Immature natural killer cell (primary cell): ENCODE results near the gene SLC16A7. TPM values are rescaled to one million over a fixed set of nuclear protein-coding genes. Genes with fewer than 3 reads are reported as not detected.

Experiments used
- DNase-seq, 3 donors: peaks; one replicate each; pipeline ENCODE4 v3.0.0; 2022; ENCODE audit warnings: mixed read lengths in 1 of 3
- H3K27ac Mint-ChIP-seq, 6 donors: one replicate each; pipeline ENCODE4 v1.8.0; 2020; ENCODE audit warnings: mixed read lengths in 6 of 6, mild to moderate bottlenecking in 5 of 6, inconsistent platforms in 4 of 6, moderate library complexity in 3 of 6
- H3K27me3 Mint-ChIP-seq, 3 donors: one replicate each; pipeline ENCODE4 v1.8.0; 2020 to 2021; ENCODE audit warnings: low read depth in 3 of 3, mild to moderate bottlenecking in 3 of 3, mixed read lengths in 3 of 3, moderate library complexity in 3 of 3, inconsistent platforms in 1 of 3
- H3K36me3 Mint-ChIP-seq, 3 donors: one replicate each; pipeline ENCODE4 v1.8.0; 2020; ENCODE audit warnings: mixed read lengths in 3 of 3, inconsistent platforms in 2 of 3, mild to moderate bottlenecking in 2 of 3
- H3K4me1 Mint-ChIP-seq, 2 donors: one replicate each; pipeline ENCODE4 v1.8.0; 2020; ENCODE audit warnings: inconsistent platforms in 2 of 2, mild to moderate bottlenecking in 2 of 2, mixed read lengths in 2 of 2, moderate library complexity in 1 of 2
- H3K4me3 Mint-ChIP-seq, 5 donors: one replicate each; pipeline ENCODE4 v1.8.0; 2020; ENCODE audit warnings: mild to moderate bottlenecking in 5 of 5, mixed read lengths in 5 of 5, inconsistent platforms in 3 of 5, moderate library complexity in 3 of 5
- H3K9me3 Mint-ChIP-seq, 6 donors: one replicate each; pipeline ENCODE4 v1.8.0; 2020; ENCODE audit warnings: mild to moderate bottlenecking in 6 of 6, mixed read lengths in 6 of 6, inconsistent platforms in 4 of 6, moderate library complexity in 3 of 6
- polyA plus RNA-seq, 3 donors: library from polyadenylated mRNA; unstranded; fragments of 300-500 nt; fragmentation: Illumina TruSeq; gene quantifications; one replicate each; pipeline ENCODE4 v1.2.3, GENCODE V29; 2021

The SLC16A7 gene
- polyA plus RNA-seq, 3 donors from 2014 or later: 16.1 to 24.3 (median 18.3) TPM

DNA sequence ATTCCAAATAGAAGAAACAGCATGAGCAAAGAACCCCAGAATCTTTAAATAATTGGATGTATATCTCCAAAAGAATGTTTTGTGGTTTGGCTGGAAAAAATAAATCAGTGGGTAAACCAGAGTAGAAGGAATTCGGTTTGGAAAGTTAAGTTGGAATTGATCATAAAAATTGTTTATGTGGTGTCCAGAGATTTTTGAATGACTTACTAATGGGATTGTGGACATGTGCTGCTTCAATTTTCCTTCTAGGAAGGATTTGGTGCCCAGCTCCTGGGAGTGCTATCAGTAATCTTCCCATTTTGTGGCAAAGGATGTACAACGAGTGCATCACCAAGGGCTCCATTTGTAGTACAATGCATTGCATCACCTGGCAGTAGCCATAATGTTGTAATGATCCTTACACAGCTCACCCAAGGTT lies 224.8 kb downstream of the SLC16A7 start:
- H3K27me3 Mint-ChIP-seq: peaks cover 1 to 2% (median 2%) of the 10 kb centered on the region in 3 donors
- H3K4me3 Mint-ChIP-seq: no peak overlapping the region
- H3K27ac Mint-ChIP-seq: no peak overlapping the region
- no peaks in the 10 kb centered on the region for H3K4me1 Mint-ChIP-seq
- H3K36me3 Mint-ChIP-seq: no peaks in the 10 kb centered on the region
- DNase-seq: no peak
- H3K9me3 Mint-ChIP-seq: peaks cover 0 to under 1% (median 0%) of the 10 kb centered on the region in 6 donors

DNA sequence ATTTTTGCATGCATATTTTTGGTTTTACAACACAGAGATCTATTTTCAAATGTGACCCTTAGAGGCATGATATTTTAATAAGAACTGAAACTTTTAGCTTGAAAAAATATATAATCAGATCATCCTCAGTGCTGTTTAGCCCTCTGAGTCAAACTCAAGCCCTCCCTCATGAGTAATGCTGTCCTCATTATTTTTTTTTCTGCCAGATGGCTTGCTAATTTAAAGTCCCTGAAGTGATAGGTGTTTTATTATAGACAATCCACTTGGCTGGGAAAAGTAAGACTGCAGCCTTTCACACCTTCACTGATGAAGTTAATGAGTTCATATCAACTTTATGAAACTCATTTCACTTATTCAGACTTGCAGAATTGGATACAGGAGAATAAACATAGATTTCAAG lies 227.7 kb downstream of the SLC16A7 start:
- no peak overlapping the region for H3K4me3 Mint-ChIP-seq
- peaks cover 0 to 2% (median 0%) of the 10 kb centered on the region in 6 donors for H3K9me3 Mint-ChIP-seq
- DNase-seq: no peak
- no peak overlapping the region for H3K27ac Mint-ChIP-seq
- no peaks in the 10 kb centered on the region for H3K36me3 Mint-ChIP-seq
- H3K4me1 Mint-ChIP-seq: no peaks in the 10 kb centered on the region
- peaks cover 1 to 7% (median 2%) of the 10 kb centered on the region in 3 donors for H3K27me3 Mint-ChIP-seq

DNA sequence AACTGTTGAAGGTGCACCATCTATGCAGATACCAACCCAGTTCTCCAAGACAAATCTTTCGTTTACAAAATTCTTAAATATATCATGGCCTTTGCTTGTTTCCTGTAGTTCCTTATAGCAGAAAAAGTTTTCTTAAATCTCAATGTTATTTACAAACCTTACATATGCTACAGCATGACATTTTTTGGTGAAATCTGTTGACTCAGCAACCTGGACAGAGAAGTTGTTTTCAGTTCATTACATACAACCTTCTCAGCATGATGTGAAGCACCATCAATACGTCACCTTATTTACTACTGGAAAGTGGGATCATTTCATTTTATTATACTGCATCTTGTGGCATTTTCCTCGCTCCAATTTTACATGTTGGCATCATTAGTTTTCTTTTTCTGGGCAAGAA lies 231.9 kb downstream of the SLC16A7 start:
- no peak for DNase-seq
- Mint-ChIP-seq H3K4me1 (no peaks in the 10 kb centered on the region), H3K9me3 (peaks cover 0 to 2% (median 0%) of the 10 kb centered on the region in 6 donors), H3K4me3 (no peak overlapping the region), H3K27me3 (peaks cover 0 to 5% (median 1%) of the 10 kb centered on the region in 3 donors), H3K27ac (no peak overlapping the region), H3K36me3 (no peaks in the 10 kb centered on the region)

DNA sequence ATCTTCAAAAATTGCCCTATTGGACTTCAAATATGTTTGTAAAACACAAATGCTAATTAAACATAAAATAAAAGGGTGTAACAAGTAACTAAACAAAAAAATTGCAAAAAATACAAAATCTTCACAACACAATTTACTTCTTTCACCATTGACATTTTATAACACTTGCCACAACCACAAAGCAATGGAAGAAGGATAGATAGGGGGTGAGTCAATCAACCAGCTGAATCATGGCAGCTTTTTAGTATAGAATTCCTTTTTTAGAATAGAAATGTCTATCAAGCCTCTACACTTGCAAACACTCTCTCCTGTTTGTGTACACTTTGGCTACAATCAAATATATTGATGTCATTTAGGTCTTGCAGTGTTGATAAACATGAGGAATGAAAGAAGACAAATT lies 232.7 kb downstream of the SLC16A7 start:
- no peak for DNase-seq
- Mint-ChIP-seq H3K27ac (no peak overlapping the region), H3K4me3 (no peak overlapping the region), H3K4me1 (no peaks in the 10 kb centered on the region), H3K27me3 (peaks cover 0 to 5% (median 1%) of the 10 kb centered on the region in 3 donors), H3K9me3 (peaks cover 0 to 2% (median 0%) of the 10 kb centered on the region in 6 donors), H3K36me3 (no peaks in the 10 kb centered on the region)

DNA sequence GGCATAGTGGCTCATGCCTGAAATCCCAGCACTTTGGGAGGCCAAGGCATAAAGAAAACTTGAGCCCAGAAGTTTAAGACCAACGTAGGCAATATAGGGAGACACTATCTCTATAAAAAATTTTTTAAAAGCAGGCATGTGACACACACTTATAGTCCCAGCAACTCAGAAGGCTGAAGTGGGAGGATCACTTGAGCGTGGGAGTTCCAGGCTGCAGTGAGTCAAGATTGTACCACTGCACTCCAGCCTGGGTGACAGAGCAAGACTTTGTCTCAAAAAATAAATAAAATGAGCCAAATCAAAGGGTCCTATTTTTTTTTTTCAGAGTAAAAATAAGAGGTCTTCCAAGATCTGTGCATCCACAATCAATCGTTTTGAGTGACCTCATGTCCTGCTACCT lies 237.6 kb downstream of the SLC16A7 start:
- DNase-seq: no peak
- Mint-ChIP-seq H3K27me3 (no peaks in the 10 kb centered on the region), H3K4me1 (no peaks in the 10 kb centered on the region), H3K9me3 (peaks cover 0 to 3% (median 0%) of the 10 kb centered on the region in 6 donors), H3K4me3 (no peak overlapping the region), H3K36me3 (no peaks in the 10 kb centered on the region), H3K27ac (no peak overlapping the region)

DNA sequence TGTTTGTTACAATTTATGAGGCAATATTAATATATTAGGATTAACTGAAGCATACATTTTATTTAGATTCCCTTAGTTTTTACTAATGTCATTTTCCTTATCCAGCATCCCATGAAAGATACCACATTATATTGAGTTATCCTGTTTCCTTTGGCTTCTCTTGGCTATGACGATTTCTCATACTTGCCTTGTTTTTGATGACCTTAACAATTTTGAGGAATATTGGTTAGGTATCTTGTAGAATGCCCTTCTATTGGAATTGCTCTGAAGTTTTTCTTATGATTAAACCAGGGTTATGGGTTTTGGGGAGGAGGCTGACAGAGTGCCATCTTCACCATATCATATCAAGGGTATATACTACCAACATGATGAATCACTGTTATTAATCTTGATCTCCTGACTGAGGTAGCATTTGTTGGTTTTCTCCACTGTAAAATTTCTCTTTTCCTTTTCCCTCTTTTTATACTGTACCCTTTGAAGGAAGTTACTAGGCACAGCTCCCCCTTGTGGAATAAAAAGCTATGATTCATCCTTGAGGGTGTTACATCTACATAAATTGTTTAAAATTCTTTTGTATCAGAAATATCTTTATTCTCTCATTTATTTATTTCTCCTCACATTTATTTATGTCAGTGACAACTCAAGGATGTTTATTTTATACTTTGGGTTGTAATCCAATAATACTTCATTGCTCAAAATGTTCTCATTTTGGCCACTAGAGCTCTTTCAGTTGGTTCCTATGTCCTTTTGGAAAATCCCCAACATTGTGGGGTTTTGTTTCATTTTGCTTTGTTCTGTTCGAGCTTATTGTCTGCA lies 239.0 kb downstream of the SLC16A7 start:
- Mint-ChIP-seq H3K4me1 (no peaks in the 10 kb centered on the region), H3K27ac (no peak overlapping the region), H3K4me3 (no peak overlapping the region), H3K36me3 (no peaks in the 10 kb centered on the region), H3K9me3 (peaks cover 0 to 3% (median 0%) of the 10 kb centered on the region in 6 donors), H3K27me3 (no peaks in the 10 kb centered on the region)
- DNase-seq: peak in 1 of 3 donors; percentile 2
